Ovary (tissue), 9 donors: ENCODE results near the gene DPYSL4. TPM values are rescaled to one million over a fixed set of nuclear protein-coding genes. Genes with fewer than 3 reads are reported as not detected.

Source experiments
- DNase-seq, 5 donors: peaks; one replicate each; pipeline ENCODE4 v3.0.0-alpha.2; 2019 to 2020
- H3K27ac ChIP-seq, 2 donors: fragments of 200-600 bp; one replicate each; pipeline versions ENCODE4 v1.5.1 to v1.8.0; 2019 to 2022
- H3K27me3 ChIP-seq: fragments of 200-600 bp; one replicate; pipeline ENCODE4 v1.8.0; 2022
- H3K36me3 ChIP-seq: fragments of 200-600 bp; sonication (generic); one replicate; pipeline ENCODE4 v1.5.1; 2019
- H3K4me1 ChIP-seq: one replicate; pipeline ENCODE4 v1.8.1; 2013; ENCODE audit warnings: mild to moderate bottlenecking, moderate library complexity; ENCODE audit not compliant: insufficient read depth
- H3K4me3 ChIP-seq: fragments of 200-600 bp; sonication (generic); one replicate; pipeline ENCODE4 v1.5.1; 2017
- H3K9me3 ChIP-seq, 2 donors: fragments of 200-600 bp in 1 of 2; sonication (generic) in 1 of 2; one replicate each; pipeline versions ENCODE4 v1.5.1 to v1.8.1; 2013 to 2019; ENCODE audit warnings: mild to moderate bottlenecking in 1 of 2, moderate library complexity in 1 of 2
- EP300 ChIP-seq: sonication (generic); formaldehyde crosslinking; IDR thresholded peaks from one replicate; pipeline ENCODE4 v1.6.1; 2017; ENCODE audit warnings: antibody characterized with exemption
- POLR2A ChIP-seq: fragments of 450-650 bp; IDR thresholded peaks from one replicate; pipeline ENCODE4 v1.6.1; 2017; ENCODE audit warnings: antibody characterized with exemption, mild to moderate bottlenecking, moderate library complexity
- WGBS, 3 donors: extraction: QIAGEN DNeasy Blood & Tissue Kit in 1 of 3; methylation state at CpG; one replicate each; pipeline versions ENCODE4 v1.1.5 to v1.1.7; 2013 to 2017; 5-methylcytosine and 5-hydroxymethylcytosine counted together
- intact Hi-C, 4 donors: fragments of 100-400 bp; cut with DNase I; formaldehyde crosslinking; loops; one replicate each; pipeline versions ENCODE4 v1.11.0 to v1.15.1; 2022 to 2023
- polyA plus RNA-seq, 2 donors: library from polyadenylated mRNA; stranded (reverse); fragments of 200-250 nt in 1 of 2; fragments of 350-450 nt in 1 of 2; fragmentation: Illumina TruSeq in 1 of 2; extraction: RNeasy Lipid Tissue Mini Kit (QIAGEN cat#74804) in 1 of 2; gene quantifications; one replicate each; pipeline ENCODE4 v1.2.3, GENCODE V29; 2013 to 2014
- total RNA-seq, 7 donors: library from RNA; depleted of rRNA in 2 of 7; stranded (reverse); fragments of >200 nt in 2 of 7; fragmentation: NEBNext Ultra II Directional in 3 of 7; extraction: Animal tissue kit (Norgen Biotek cat#: 25700) in 3 of 7; gene quantifications; one replicate each; pipeline versions ENCODE4 v1.1.0 to v1.2.4, GENCODE V29; 2016 to 2023
- TF ChIP-seq, protein P1 (sequence below), 3 donors: fragments of 450-650 bp in 2 of 3; fragments of 200-600 bp in 1 of 3; IDR thresholded peaks; one replicate each; pipeline versions ENCODE4 v1.5.1 to v1.8.0; 2016 to 2022; ENCODE audit warnings: antibody characterized with exemption in 3 of 3, mild to moderate bottlenecking in 1 of 3
- donor health status: DM: no; HTN: no; CAD: no; lungs with moderate emphysema.
- donor health status: DM: no; HTN: no; CAD: no.
- donor health status: Bipolar disorder and iron deficiency.
- donor health status: DM: yes; HTN: yes; CAD: no.
- donor health status: DM: no; HTN: no; CAD: no.
- donor health status: DM: yes; HTN: yes; CAD: no.

The DPYSL4 gene
- total and polyA plus RNA-seq, 9 donors = 0.27 to 7.0 (median 1.7) TPM

GRCh38 chr10:132164761-132165278 is 21.9 kb upstream of the DPYSL4 start:
- H3K4me3 ChIP-seq = no peak overlapping the region
- 74 to 77% (median 74%) methylated on average over 17 to 20 of the region's 20 CpGs for WGBS, 3 donors
- peak in 1 of 5 donors; percentile 23 for DNase-seq
- intact Hi-C loops = no loop called here
- no peaks in the 10 kb centered on the region for H3K4me1 ChIP-seq
- no peak for TF ChIP-seq EP300
- no peaks in the 10 kb centered on the region for H3K36me3 ChIP-seq
- H3K9me3 ChIP-seq = no peaks in the 10 kb centered on the region
- no peak overlapping the region for H3K27ac ChIP-seq
- no peaks in the 10 kb centered on the region for H3K27me3 ChIP-seq

DNA sequence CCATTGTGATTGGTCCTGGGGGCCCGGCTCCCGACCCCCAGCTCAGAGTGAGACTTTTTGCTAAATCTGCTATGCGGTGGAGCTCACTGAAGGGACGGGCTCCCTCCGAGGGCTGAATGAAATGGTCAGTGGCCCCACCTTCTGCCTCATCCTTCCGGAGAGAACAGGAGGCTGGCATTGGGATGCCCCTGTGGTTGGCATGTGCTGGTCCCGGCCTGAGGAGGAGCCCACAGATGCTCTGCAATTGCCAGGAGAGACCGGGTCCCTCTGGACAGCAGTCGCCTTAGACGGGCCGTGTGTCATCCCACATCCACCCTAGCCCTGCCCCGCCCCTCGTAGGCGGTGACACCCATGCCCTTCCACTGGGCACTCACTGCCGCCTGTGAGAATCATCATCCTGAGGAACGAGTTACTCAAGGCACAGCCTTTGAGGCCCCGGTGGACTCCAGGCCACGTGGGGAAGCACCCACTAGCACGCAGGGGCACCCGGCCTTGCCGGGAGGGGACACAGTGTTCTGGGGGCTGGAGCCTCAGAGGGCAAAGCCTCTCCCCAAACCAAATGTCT is 21.2 kb upstream of the DPYSL4 start:
- Histone ChIP-seq H3K4me3 (no peak overlapping the region), H3K27me3 (no peaks in the 10 kb centered on the region), H3K27ac (no peak overlapping the region), H3K4me1 (no peaks in the 10 kb centered on the region), H3K36me3 (no peaks in the 10 kb centered on the region), H3K9me3 (no peaks in the 10 kb centered on the region)
- TF ChIP-seq, protein P1, sequence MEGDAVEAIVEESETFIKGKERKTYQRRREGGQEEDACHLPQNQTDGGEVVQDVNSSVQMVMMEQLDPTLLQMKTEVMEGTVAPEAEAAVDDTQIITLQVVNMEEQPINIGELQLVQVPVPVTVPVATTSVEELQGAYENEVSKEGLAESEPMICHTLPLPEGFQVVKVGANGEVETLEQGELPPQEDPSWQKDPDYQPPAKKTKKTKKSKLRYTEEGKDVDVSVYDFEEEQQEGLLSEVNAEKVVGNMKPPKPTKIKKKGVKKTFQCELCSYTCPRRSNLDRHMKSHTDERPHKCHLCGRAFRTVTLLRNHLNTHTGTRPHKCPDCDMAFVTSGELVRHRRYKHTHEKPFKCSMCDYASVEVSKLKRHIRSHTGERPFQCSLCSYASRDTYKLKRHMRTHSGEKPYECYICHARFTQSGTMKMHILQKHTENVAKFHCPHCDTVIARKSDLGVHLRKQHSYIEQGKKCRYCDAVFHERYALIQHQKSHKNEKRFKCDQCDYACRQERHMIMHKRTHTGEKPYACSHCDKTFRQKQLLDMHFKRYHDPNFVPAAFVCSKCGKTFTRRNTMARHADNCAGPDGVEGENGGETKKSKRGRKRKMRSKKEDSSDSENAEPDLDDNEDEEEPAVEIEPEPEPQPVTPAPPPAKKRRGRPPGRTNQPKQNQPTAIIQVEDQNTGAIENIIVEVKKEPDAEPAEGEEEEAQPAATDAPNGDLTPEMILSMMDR (IDR thresholded peaks at IDR 0.05) = no peak
- TF ChIP-seq EP300 (no peak), POLR2A (no peak)
- intact Hi-C loops = no loop called here
- DNase-seq = peak in 1 of 5 donors; percentile 28
- WGBS, 3 donors = 86 to 90% (median 89%) methylated on average over 21 of the region's 21 CpGs

DNA sequence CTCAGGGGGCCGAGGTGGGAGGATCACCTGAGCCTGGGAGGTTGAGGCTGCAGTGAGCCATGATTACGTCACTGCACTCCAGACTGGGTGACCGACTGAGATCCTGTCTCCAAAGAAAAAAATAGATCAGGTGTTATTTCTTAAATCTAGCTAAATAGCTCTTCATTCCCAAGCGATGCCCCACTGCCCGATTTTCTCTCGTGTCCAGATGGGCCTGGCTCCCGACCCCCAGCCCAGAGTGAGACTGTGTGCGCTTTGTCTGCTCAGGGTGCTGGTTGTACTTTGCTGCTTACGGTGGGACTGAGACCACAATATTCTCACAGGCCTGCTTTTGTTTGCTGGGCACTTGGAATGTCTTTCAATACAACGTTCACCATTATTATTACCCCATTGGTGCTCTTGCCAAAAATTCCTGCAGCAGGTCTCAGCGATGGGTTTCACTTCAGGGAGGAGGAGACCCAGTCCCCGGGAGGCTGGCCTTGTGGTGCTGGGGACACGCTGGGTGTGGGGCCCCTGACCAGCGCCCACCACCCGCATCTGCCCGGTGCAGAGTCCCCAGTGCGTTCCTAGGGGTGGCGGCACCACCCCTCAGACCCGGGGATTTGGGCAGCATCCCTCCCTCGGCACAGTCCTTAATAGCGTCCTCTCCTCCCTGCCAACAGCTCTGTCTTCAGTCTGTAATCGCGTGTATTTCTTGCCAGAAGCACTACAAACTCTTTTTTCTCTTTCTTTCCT is 20.4 kb upstream of the DPYSL4 start:
- peak in 1 of 5 donors; percentile 17 for DNase-seq
- no peaks in the 10 kb centered on the region for H3K36me3 ChIP-seq
- intact Hi-C loops = no loop called here

GRCh38 chr10:132167041-132167674 is 19.6 kb upstream of the DPYSL4 start:
- Histone ChIP-seq H3K9me3 (no peaks in the 10 kb centered on the region), H3K36me3 (no peaks in the 10 kb centered on the region), H3K27me3 (no peaks in the 10 kb centered on the region), H3K4me3 (no peak overlapping the region), H3K27ac (no peak overlapping the region), H3K4me1 (no peaks in the 10 kb centered on the region)
- TF ChIP-seq POLR2A = no peak
- TF ChIP-seq, protein P1 (IDR thresholded peaks at IDR 0.05) = no peak
- 92 to 93% (median 93%) methylated on average over 22 of the region's 22 CpGs for WGBS, 3 donors
- intact Hi-C loops = no loop called here
- peak in 1 of 5 donors; percentile 16 for DNase-seq

More for the DNA sequence above, 20.4 kb upstream of the DPYSL4 start:
- TF ChIP-seq, protein P1 (IDR thresholded peaks at IDR 0.05) = no peak
- TF ChIP-seq POLR2A (no peak), EP300 (no peak)
- Histone ChIP-seq H3K4me1 (no peaks in the 10 kb centered on the region), H3K4me3 (no peak overlapping the region), H3K27ac (no peak overlapping the region), H3K27me3 (no peaks in the 10 kb centered on the region), H3K9me3 (no peaks in the 10 kb centered on the region)
- WGBS, 3 donors = 88 to 91% (median 89%) methylated on average over 23 of the region's 23 CpGs
